Measurements from ENCODE around the gene POU2F1.

DNA sequence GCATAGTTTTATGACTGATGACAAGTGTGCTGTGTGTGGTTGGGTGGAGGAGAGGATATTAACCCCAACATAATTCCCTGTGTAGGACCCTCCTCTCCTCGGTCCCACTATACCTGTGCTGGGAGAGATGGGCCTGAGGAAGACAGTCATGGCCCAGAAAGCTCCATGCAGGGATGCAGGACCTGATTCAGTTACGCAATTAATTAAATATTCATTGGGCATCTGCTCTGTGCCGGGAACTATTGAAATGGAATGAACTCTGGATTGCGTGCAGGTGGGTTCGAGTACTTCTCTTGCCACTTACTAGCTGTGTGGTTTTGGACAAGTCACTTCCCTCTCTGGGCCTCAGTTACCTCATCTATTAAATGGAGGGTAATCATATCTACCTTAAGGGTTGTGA, 223.1 kb downstream of the POU2F1 start:
- TF ChIP-seq CTCF (IDR thresholded peaks at IDR 0.05; ENCODE audit: poor library complexity, severe bottlenecking) (no peak), EZH2 (IDR thresholded peaks at IDR 0.05; ENCODE audit: borderline replicate concordance, insufficient read depth, low read length, poor library complexity, severe bottlenecking) (no peak), MXI1 (conservative IDR thresholded peaks at IDR 0.05; ENCODE audit: poor library complexity, severe bottlenecking) (no peak)
